ENCODE data around the gene ROBO4. TPM values are rescaled to one million over a fixed set of nuclear protein-coding genes. Genes with fewer than 3 reads are reported as not detected.

ROBO4 gene
- total RNA-seq, 1 donor from 2014 or later: 0.25 TPM

GRCh38 chr11:124839128-124839971 is 58.3 kb downstream of the ROBO4 start:
- Histone ChIP-seq H2AFZ (ENCODE audit: low read depth, low read length) (peak overlapping the region; percentile 67), H3K27me3 (ENCODE audit: insufficient read depth, low read length) (peaks cover 64% of the 10 kb centered on the region), H3K9me3 (ENCODE audit: insufficient read depth, low read depth, low read length) (peaks cover 6% of the 10 kb centered on the region), H4K20me1 (ENCODE audit: insufficient read depth, low read length) (no peaks in the 10 kb centered on the region), H3K4me1 (ENCODE audit: insufficient read depth, low read length) (peaks cover 20% of the 10 kb centered on the region), H3K79me2 (ENCODE audit: insufficient read depth, low read length) (no peaks in the 10 kb centered on the region), H3K36me3 (ENCODE audit: insufficient read depth, low read length) (no peaks in the 10 kb centered on the region), H3K4me3 (ENCODE audit: insufficient read depth, low read depth, low read length) (peak overlapping the region; percentile 31), H3K4me2 (ENCODE audit: low read length) (peak overlapping the region; percentile 78), H3K27ac (ENCODE audit: low read depth, low read length) (no peak overlapping the region), H3K9ac (ENCODE audit: low read length) (no peak overlapping the region)
- Mint-ChIP-seq H3K36me3 (ENCODE audit: low read depth, unreplicated experiment) (no peaks in the 10 kb centered on the region), H3K4me1 (ENCODE audit: low read depth, unreplicated experiment) (peaks cover 2% of the 10 kb centered on the region), H3K27me3 (ENCODE audit: low read depth, unreplicated experiment) (peaks cover 61% of the 10 kb centered on the region), H3K4me3 (ENCODE audit: unreplicated experiment) (peak overlapping the region; percentile 34), H3K27ac (ENCODE audit: unreplicated experiment) (no peak overlapping the region), H3K9me3 (ENCODE audit: unreplicated experiment) (peaks cover 3% of the 10 kb centered on the region)
- no peak for DNase-seq (ENCODE audit: low read depth)
- TF ChIP-seq EZH2 (IDR thresholded peaks at IDR 0.05; ENCODE audit: insufficient read depth, low read length) (peak; percentile 94), CTCF (IDR thresholded peaks at IDR 0.05; ENCODE audit: insufficient read depth, low read depth, low read length) (no peak)
- no peak for FAIRE-seq

- no peaks in the 10 kb centered on the region for H4K20me1 ChIP-seq (ENCODE audit: insufficient read depth, low read length)
- peak overlapping the region; percentile 78 for H3K4me2 ChIP-seq (ENCODE audit: low read length)
- no peak overlapping the region for H3K27ac ChIP-seq (ENCODE audit: low read depth, low read length)
- no peak overlapping the region for H3K4me3 ChIP-seq (ENCODE audit: insufficient read depth, low read depth, low read length)
- TF ChIP-seq EZH2 (IDR thresholded peaks at IDR 0.05; ENCODE audit: insufficient read depth, low read length) (no peak), CTCF (IDR thresholded peaks at IDR 0.05; ENCODE audit: insufficient read depth, low read depth, low read length) (no peak)
- H2AFZ ChIP-seq (ENCODE audit: low read depth, low read length): peak overlapping the region; percentile 35
- no peaks in the 10 kb centered on the region for H3K79me2 ChIP-seq (ENCODE audit: insufficient read depth, low read length)
- Mint-ChIP-seq H3K9me3 (ENCODE audit: unreplicated experiment) (peaks cover 3% of the 10 kb centered on the region), H3K27ac (ENCODE audit: unreplicated experiment) (no peak overlapping the region), H3K4me3 (ENCODE audit: unreplicated experiment) (peak overlapping the region; percentile 34), H3K27me3 (ENCODE audit: low read depth, unreplicated experiment) (peaks cover 55% of the 10 kb centered on the region), H3K4me1 (ENCODE audit: low read depth, unreplicated experiment) (peaks cover 2% of the 10 kb centered on the region), H3K36me3 (ENCODE audit: low read depth, unreplicated experiment) (no peaks in the 10 kb centered on the region)
- peaks cover 20% of the 10 kb centered on the region for H3K4me1 ChIP-seq (ENCODE audit: insufficient read depth, low read length)
- no peaks in the 10 kb centered on the region for H3K36me3 ChIP-seq (ENCODE audit: insufficient read depth, low read length)
- H3K27me3 ChIP-seq (ENCODE audit: insufficient read depth, low read length): peaks cover 62% of the 10 kb centered on the region
- DNase-seq (ENCODE audit: low read depth) (no peak), FAIRE-seq (no peak)
- H3K9ac ChIP-seq (ENCODE audit: low read length): no peak overlapping the region
- peaks cover 3% of the 10 kb centered on the region for H3K9me3 ChIP-seq (ENCODE audit: insufficient read depth, low read depth, low read length)
Measured at GRCh38 chr11:124838805-124839127, 58.9 kb downstream of the ROBO4 start.

GRCh38 chr11:124837491-124837856 is 60.2 kb downstream of the ROBO4 start:
- Histone ChIP-seq H3K27me3 (ENCODE audit: insufficient read depth, low read length) (peaks cover 54% of the 10 kb centered on the region), H4K20me1 (ENCODE audit: insufficient read depth, low read length) (no peaks in the 10 kb centered on the region), H3K9ac (ENCODE audit: low read length) (no peak overlapping the region), H3K4me2 (ENCODE audit: low read length) (peak overlapping the region; percentile 55), H3K4me3 (ENCODE audit: insufficient read depth, low read depth, low read length) (no peak overlapping the region), H3K27ac (ENCODE audit: low read depth, low read length) (no peak overlapping the region), H3K4me1 (ENCODE audit: insufficient read depth, low read length) (peaks cover 13% of the 10 kb centered on the region), H3K79me2 (ENCODE audit: insufficient read depth, low read length) (no peaks in the 10 kb centered on the region), H3K36me3 (ENCODE audit: insufficient read depth, low read length) (no peaks in the 10 kb centered on the region), H3K9me3 (ENCODE audit: insufficient read depth, low read depth, low read length) (no peaks in the 10 kb centered on the region), H2AFZ (ENCODE audit: low read depth, low read length) (no peak overlapping the region)
- peaks cover 2% of the 10 kb centered on the region for H3K4me1 Mint-ChIP-seq (ENCODE audit: low read depth, unreplicated experiment)
- H3K36me3 Mint-ChIP-seq (ENCODE audit: low read depth, unreplicated experiment): no peaks in the 10 kb centered on the region
- no peak overlapping the region for H3K27ac Mint-ChIP-seq (ENCODE audit: unreplicated experiment)
- H3K4me3 Mint-ChIP-seq (ENCODE audit: unreplicated experiment): no peak overlapping the region
- H3K27me3 Mint-ChIP-seq (ENCODE audit: low read depth, unreplicated experiment): peaks cover 54% of the 10 kb centered on the region
- H3K9me3 Mint-ChIP-seq (ENCODE audit: unreplicated experiment): peaks cover 3% of the 10 kb centered on the region
- FAIRE-seq: no peak
- DNase-seq (ENCODE audit: low read depth): peak; percentile 82
- no peak for TF ChIP-seq EZH2 (IDR thresholded peaks at IDR 0.05; ENCODE audit: insufficient read depth, low read length)
- peak; percentile 71 for TF ChIP-seq CTCF (IDR thresholded peaks at IDR 0.05; ENCODE audit: insufficient read depth, low read depth, low read length)
